ENCODE data around the gene ZNF22.

DNA sequence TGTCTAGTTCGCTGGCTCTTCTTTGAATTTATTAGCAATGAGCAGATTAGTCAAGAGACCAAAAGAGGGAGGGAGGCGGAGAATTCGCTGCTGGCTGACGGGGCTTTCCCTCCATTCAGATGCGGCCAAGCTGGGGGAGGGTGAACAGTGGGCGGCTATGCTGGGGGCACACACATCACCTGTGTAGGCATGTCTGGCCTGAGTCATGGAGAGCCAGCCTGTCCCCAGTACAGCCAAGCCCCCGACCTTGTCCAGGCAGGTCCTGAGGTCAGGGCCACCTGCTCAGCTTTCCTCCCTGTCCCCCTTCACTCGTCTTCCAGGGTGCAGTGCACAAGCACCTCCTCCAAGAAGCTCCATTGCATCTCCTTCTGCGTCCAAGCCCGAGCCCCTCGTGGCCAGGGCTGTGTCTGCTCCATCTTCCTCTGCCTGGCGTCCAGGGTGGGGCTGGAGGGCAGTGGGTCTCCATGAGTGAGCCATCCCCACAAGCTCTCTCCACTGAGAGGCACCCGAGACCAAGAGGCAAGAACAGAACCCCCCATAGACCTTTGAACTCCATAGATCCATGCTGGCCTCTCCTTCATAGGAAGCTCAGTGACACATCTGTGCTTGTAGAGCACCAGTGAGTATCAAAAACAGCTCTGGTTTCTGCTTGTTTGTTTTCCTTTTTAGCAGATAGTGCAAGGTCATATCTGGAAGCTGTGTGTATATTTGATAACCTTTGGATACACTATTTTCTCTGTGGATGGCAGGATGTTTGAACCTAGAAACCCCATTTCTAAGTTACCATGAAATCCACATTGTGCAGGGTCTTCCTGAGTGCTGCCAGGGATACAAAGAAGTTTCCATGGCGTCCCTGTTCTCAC lies 20.2 kb upstream of the ZNF22 start:
- TF ChIP-seq POLR2A (IDR thresholded peaks at IDR 0.05; ENCODE audit: borderline replicate concordance, extremely low read depth, insufficient read depth, insufficient read length) (no peak), POLR2AphosphoS5 (IDR thresholded peaks at IDR 0.05; ENCODE audit: low read depth, low read length) (no peak), ZFX (IDR thresholded peaks at IDR 0.05) (no peak), ELF1 (IDR thresholded peaks at IDR 0.05; ENCODE audit: borderline replicate concordance, low read depth) (no peak), EZH2phosphoT487 (IDR thresholded peaks at IDR 0.05; ENCODE audit: borderline replicate concordance) (no peak), RAD21 (IDR thresholded peaks at IDR 0.05; ENCODE audit: low read depth) (no peak), SP1 (IDR thresholded peaks at IDR 0.05; ENCODE audit: low read depth) (no peak), EZH2 (IDR thresholded peaks at IDR 0.05) (no peak), ZNF274 (IDR thresholded peaks at IDR 0.05; ENCODE audit: low read depth, low read length) (no peak), FOSL1 (IDR thresholded peaks at IDR 0.05; ENCODE audit: low read depth) (no peak)
- TF ChIP-seq, protein P1, sequence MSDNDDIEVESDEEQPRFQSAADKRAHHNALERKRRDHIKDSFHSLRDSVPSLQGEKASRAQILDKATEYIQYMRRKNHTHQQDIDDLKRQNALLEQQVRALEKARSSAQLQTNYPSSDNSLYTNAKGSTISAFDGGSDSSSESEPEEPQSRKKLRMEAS (IDR thresholded peaks at IDR 0.05) = no peak
- TF ChIP-seq, protein P2, sequence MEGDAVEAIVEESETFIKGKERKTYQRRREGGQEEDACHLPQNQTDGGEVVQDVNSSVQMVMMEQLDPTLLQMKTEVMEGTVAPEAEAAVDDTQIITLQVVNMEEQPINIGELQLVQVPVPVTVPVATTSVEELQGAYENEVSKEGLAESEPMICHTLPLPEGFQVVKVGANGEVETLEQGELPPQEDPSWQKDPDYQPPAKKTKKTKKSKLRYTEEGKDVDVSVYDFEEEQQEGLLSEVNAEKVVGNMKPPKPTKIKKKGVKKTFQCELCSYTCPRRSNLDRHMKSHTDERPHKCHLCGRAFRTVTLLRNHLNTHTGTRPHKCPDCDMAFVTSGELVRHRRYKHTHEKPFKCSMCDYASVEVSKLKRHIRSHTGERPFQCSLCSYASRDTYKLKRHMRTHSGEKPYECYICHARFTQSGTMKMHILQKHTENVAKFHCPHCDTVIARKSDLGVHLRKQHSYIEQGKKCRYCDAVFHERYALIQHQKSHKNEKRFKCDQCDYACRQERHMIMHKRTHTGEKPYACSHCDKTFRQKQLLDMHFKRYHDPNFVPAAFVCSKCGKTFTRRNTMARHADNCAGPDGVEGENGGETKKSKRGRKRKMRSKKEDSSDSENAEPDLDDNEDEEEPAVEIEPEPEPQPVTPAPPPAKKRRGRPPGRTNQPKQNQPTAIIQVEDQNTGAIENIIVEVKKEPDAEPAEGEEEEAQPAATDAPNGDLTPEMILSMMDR (IDR thresholded peaks at IDR 0.05 in 2 of 3, conservative IDR thresholded peaks at IDR 0.05 in 1 of 3; ENCODE audit: borderline replicate concordance in 1 of 3, insufficient read depth in 1 of 3, low read depth in 2 of 3, low read length in 2 of 3) = no peak
- TF ChIP-seq, protein P3, sequence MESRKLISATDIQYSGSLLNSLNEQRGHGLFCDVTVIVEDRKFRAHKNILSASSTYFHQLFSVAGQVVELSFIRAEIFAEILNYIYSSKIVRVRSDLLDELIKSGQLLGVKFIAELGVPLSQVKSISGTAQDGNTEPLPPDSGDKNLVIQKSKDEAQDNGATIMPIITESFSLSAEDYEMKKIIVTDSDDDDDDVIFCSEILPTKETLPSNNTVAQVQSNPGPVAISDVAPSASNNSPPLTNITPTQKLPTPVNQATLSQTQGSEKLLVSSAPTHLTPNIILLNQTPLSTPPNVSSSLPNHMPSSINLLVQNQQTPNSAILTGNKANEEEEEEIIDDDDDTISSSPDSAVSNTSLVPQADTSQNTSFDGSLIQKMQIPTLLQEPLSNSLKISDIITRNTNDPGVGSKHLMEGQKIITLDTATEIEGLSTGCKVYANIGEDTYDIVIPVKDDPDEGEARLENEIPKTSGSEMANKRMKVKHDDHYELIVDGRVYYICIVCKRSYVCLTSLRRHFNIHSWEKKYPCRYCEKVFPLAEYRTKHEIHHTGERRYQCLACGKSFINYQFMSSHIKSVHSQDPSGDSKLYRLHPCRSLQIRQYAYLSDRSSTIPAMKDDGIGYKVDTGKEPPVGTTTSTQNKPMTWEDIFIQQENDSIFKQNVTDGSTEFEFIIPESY (IDR thresholded peaks at IDR 0.05; ENCODE audit: extremely low read depth, insufficient replicate concordance, low read length) = no peak
